C4-2B (cell line): ENCODE data around the gene SLC50A1.
"Not testable (repeated sequence)": the region's sequence is repeated elsewhere in the genome, so short reads cannot be mapped to it uniquely, and the experiment has no call there.

ENCODE experiments used
- H3K27ac ChIP-seq: fragments of 450-650 bp; 2 replicates; pipeline ENCODE4 v1.5.1; 2017
- CTCF ChIP-seq: fragments of 450-650 bp; conservative IDR thresholded peaks from 2 replicates; pipeline ENCODE4 v1.5.1; 2017; ENCODE audit warnings: mild to moderate bottlenecking
- ZFX ChIP-seq: fragments of 450-650 bp; IDR thresholded peaks from 2 replicates; pipeline ENCODE4 v1.6.1; 2017

The SLC50A1 gene

GRCh38 chr1:155140630-155140953 is 4.9 kb downstream of the SLC50A1 start:
- TF ChIP-seq CTCF: no peak
- TF ChIP-seq ZFX: no peak
- H3K27ac ChIP-seq: peak overlapping the region; percentile 84

GRCh38 chr1:155141749-155142148 is 6.1 kb downstream of the SLC50A1 start:
- H3K27ac ChIP-seq: no peak overlapping the region
- no peak for TF ChIP-seq ZFX
- no peak for TF ChIP-seq CTCF

GRCh38 chr1:155145491-155145890 is 9.8 kb downstream of the SLC50A1 start:
- no peak overlapping the region for H3K27ac ChIP-seq
- TF ChIP-seq ZFX (no peak), CTCF (no peak)

GRCh38 chr1:155155996-155156643 is 20.5 kb downstream of the SLC50A1 start:
- not testable (repeated sequence) for H3K27ac ChIP-seq

- H3K27ac ChIP-seq: no peak overlapping the region
- TF ChIP-seq CTCF (no peak), ZFX (no peak)
Measured at GRCh38 chr1:155158991-155159390, 23.3 kb downstream of the SLC50A1 start.

GRCh38 chr1:155160128-155160527 is 24.5 kb downstream of the SLC50A1 start:
- TF ChIP-seq CTCF (no peak), ZFX (no peak)
- H3K27ac ChIP-seq: no peak overlapping the region

- H3K27ac ChIP-seq: not testable (repeated sequence)
Measured at GRCh38 chr1:155162631-155163030, 27.0 kb downstream of the SLC50A1 start.

- H3K27ac ChIP-seq: not testable (repeated sequence)
Measured at GRCh38 chr1:155163785-155164184, 28.1 kb downstream of the SLC50A1 start.

GRCh38 chr1:155164625-155165024 is 29.0 kb downstream of the SLC50A1 start:
- not testable (repeated sequence) for H3K27ac ChIP-seq

GRCh38 chr1:155166051-155166470 is 30.4 kb downstream of the SLC50A1 start:
- no peak overlapping the region for H3K27ac ChIP-seq
- TF ChIP-seq ZFX (no peak), CTCF (no peak)
